ENCODE data around the gene GRIP2. TPM values are rescaled to one million over a fixed set of nuclear protein-coding genes. Genes with fewer than 3 reads are reported as not detected.

The GRIP2 gene
- total RNA-seq, 6 donors from 2014 or later = 0.33 to 1.0 (median 0.59) TPM

- H3K36me3 ChIP-seq = no peaks in the 10 kb centered on the region
- no peak for ATAC-seq (ENCODE audit: low FRiP score in 2 of 2)
- H3K4me1 ChIP-seq = peaks cover 0 to 6% (median 4%) of the 10 kb centered on the region in 4 donors
- H3K9me3 ChIP-seq = peaks cover 8 to 18% (median 11%) of the 10 kb centered on the region in 4 donors
- no peak for DNase-seq
- H3K27me3 ChIP-seq = no peaks in the 10 kb centered on the region
- H3K27ac ChIP-seq = no peak overlapping the region
- TF ChIP-seq, protein P1, sequence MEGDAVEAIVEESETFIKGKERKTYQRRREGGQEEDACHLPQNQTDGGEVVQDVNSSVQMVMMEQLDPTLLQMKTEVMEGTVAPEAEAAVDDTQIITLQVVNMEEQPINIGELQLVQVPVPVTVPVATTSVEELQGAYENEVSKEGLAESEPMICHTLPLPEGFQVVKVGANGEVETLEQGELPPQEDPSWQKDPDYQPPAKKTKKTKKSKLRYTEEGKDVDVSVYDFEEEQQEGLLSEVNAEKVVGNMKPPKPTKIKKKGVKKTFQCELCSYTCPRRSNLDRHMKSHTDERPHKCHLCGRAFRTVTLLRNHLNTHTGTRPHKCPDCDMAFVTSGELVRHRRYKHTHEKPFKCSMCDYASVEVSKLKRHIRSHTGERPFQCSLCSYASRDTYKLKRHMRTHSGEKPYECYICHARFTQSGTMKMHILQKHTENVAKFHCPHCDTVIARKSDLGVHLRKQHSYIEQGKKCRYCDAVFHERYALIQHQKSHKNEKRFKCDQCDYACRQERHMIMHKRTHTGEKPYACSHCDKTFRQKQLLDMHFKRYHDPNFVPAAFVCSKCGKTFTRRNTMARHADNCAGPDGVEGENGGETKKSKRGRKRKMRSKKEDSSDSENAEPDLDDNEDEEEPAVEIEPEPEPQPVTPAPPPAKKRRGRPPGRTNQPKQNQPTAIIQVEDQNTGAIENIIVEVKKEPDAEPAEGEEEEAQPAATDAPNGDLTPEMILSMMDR (IDR thresholded peaks at IDR 0.05) = no peak
- no peak for TF ChIP-seq EP300 (IDR thresholded peaks at IDR 0.05)
- TF ChIP-seq POLR2A (IDR thresholded peaks at IDR 0.05) = no peak
- no peak for TF ChIP-seq POLR2AphosphoS5 (IDR thresholded peaks at IDR 0.05)
- no peak overlapping the region for H3K4me3 ChIP-seq
- WGBS, 2 donors = 90 to 91% methylated on average over 6 to 15 of the region's 15 CpGs
These were observed 33.4 kb downstream of the GRIP2 start for GRCh38 chr3:14506626-14507304.

DNA sequence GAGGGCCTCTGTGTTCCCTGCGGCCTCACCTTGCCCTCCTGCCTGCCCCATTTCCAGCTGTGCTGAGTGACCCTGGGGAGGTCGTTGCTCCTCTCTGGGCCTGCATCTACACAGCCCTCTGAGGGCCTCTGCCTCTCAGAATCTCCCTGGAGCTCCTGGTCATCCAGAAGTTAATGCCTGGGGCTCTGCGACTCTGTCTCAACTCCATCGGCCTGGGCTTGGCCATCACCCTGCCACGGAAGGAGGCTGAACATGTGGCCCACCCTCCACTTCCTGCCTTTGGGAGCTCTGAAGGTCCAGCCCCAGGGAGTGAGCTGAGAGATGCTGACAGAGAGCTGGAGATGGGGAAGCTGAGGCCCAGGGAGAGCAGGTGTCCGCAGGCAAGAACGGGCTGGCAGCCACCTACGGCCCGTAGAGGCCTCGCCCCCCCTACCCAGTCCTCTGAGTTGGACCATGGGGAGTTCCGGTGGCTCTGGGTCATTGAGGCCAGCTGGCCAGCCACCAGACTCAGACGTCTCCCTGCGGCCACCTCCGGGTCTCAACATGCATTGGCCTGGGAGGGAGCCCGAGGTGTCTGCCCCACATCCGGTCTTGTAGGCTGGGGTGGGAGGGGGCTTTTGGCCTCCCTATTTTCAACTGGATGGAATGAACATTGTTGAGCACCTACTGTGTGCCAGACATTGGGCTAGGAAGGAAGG is 34.2 kb downstream of the GRIP2 start:
- Histone ChIP-seq H3K9me3 (peaks cover 8 to 18% (median 11%) of the 10 kb centered on the region in 4 donors), H3K4me1 (peaks cover 0 to 6% (median 4%) of the 10 kb centered on the region in 4 donors), H3K4me3 (no peak overlapping the region), H3K27ac (no peak overlapping the region), H3K36me3 (no peaks in the 10 kb centered on the region), H3K27me3 (no peaks in the 10 kb centered on the region)
- ATAC-seq (ENCODE audit: low FRiP score in 2 of 2) (peak in 1 of 2 donors; percentile 2), DNase-seq (no peak)
- no peak for TF ChIP-seq POLR2A (IDR thresholded peaks at IDR 0.05)
- WGBS, 2 donors = 76 to 85% methylated on average over 6 to 16 of the region's 16 CpGs

GRCh38 chr3:14505001-14505802 is 34.9 kb downstream of the GRIP2 start:
- DNase-seq = no peak
- H3K4me1 ChIP-seq = peaks cover 0 to 6% (median 4%) of the 10 kb centered on the region in 4 donors
- peaks cover 8 to 18% (median 11%) of the 10 kb centered on the region in 4 donors for H3K9me3 ChIP-seq
- no peak overlapping the region for H3K4me3 ChIP-seq
- no peaks in the 10 kb centered on the region for H3K27me3 ChIP-seq
- ATAC-seq (ENCODE audit: low FRiP score in 2 of 2) = peak in 1 of 2 donors; percentile 3
- no peak overlapping the region for H3K27ac ChIP-seq
- 82 to 83% methylated on average over 14 to 22 of the region's 22 CpGs for WGBS, 2 donors
- TF ChIP-seq, protein P1 (IDR thresholded peaks at IDR 0.05) = no peak
- TF ChIP-seq POLR2AphosphoS5 (IDR thresholded peaks at IDR 0.05) (no peak), EP300 (IDR thresholded peaks at IDR 0.05) (no peak), POLR2A (IDR thresholded peaks at IDR 0.05) (no peak)
- no peaks in the 10 kb centered on the region for H3K36me3 ChIP-seq

DNA sequence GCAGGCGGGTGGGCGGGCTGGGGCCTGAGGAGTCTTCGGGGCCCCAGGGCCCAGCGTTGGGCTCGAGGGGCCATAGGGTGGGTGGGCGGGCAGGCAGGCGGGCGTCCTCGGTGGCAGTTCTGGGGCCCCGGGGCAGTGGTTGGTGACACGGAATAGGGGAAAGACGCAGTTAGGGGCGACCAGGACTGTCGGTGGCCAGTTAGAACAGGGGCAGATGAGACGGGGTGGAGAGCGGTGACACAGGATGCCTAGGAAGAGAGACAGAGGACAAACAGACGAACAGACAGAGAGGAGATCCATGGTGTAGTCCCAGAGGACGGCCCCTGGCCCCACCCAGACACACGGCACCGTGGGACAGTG is 36.5 kb downstream of the GRIP2 start:
- Histone ChIP-seq H3K27me3 (no peaks in the 10 kb centered on the region), H3K36me3 (no peaks in the 10 kb centered on the region), H3K4me3 (no peak overlapping the region), H3K27ac (no peak overlapping the region), H3K9me3 (peaks cover 8 to 18% (median 11%) of the 10 kb centered on the region in 4 donors), H3K4me1 (peaks cover 0 to under 1% (median 0%) of the 10 kb centered on the region in 4 donors)
- DNase-seq (no peak), ATAC-seq (ENCODE audit: low FRiP score in 2 of 2) (no peak)
- WGBS, 2 donors = 86 to 89% methylated on average over 19 to 20 of the region's 20 CpGs
- TF ChIP-seq EP300 (IDR thresholded peaks at IDR 0.05) = no peak
- TF ChIP-seq POLR2A (IDR thresholded peaks at IDR 0.05) = no peak
- TF ChIP-seq, protein P1 (IDR thresholded peaks at IDR 0.05) = no peak
- TF ChIP-seq POLR2AphosphoS5 (IDR thresholded peaks at IDR 0.05) = no peak
